H1 (cell line): ENCODE data around the gene CPXM2. TPM values are rescaled to one million over a fixed set of nuclear protein-coding genes. Genes with fewer than 3 reads are reported as not detected.

Experiments used
- FOSL1 ChIP-seq: IDR thresholded peaks from 2 replicates; pipeline ENCODE4 v1.6.1; 2011; ENCODE audit warnings: mild to moderate bottlenecking, low read depth, low read length, moderate library complexity; ENCODE audit not compliant: insufficient read depth
- SIX5 ChIP-seq: IDR thresholded peaks from 2 replicates; pipeline ENCODE4 v1.6.1; 2011; ENCODE audit warnings: mild to moderate bottlenecking, low read depth, low read length
- polyA plus RNA-seq, 7 experiments: library from polyadenylated mRNA; depleted of rRNA in 3 of 7; stranded (reverse) in 5 of 7; unstranded in 2 of 7; fragments of >200 nt in 5 of 7; fragments of 200-250 nt in 2 of 7; gene quantifications; 1 replicate in 5 of 7; 2 replicates in 1 of 7; 4 replicates in 1 of 7; pipeline versions ENCODE4 v1.2.1 to v1.2.3, GENCODE V29; 2011 to 2013; ENCODE audit warnings: missing spikeins in 2 of 7, mixed read lengths in 2 of 7
- total RNA-seq: library from RNA; stranded (reverse); fragmentation: NEBNext Ultra II Directional; extraction: Animal tissue kit (Norgen Biotek cat#: 25700); gene quantifications from 2 replicates; pipeline ENCODE4 v1.2.1, GENCODE V29; 2021
- TF ChIP-seq, protein P1 (sequence below): IDR thresholded peaks from 2 replicates; pipeline ENCODE4 v1.6.1; 2011; ENCODE audit warnings: low read length, improper control_type of control experiment

CPXM2 gene
- total and polyA plus RNA-seq, 2 of the 8 experiments (the other 6 are each of a cell fraction or from before 2014, with no cell fraction given): 2.4 to 2.9 TPM

DNA sequence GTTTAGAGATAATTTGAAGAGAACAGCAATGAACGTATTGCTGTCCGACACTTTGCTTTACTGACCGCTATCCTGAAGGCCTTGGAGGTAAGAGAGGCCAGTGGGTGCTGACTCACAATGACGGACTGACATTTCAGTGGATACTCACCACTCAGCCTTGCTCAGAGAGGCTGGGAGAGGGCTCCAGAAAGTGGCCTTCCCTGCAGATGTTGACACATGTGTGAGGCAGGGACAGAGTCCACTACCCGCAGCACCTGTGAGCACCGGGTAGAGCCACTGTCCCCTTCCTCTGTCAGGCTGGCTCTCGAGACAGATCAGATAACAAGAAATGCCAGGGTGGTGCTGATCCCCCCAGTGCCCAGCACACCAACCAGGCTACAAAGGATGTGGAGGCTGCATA lies 150.5 kb downstream of the CPXM2 start (continued):
- no peak for TF ChIP-seq SIX5
- TF ChIP-seq FOSL1: no peak
- TF ChIP-seq, protein P1, sequence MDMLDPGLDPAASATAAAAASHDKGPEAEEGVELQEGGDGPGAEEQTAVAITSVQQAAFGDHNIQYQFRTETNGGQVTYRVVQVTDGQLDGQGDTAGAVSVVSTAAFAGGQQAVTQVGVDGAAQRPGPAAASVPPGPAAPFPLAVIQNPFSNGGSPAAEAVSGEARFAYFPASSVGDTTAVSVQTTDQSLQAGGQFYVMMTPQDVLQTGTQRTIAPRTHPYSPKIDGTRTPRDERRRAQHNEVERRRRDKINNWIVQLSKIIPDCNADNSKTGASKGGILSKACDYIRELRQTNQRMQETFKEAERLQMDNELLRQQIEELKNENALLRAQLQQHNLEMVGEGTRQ: no peak
